GM23338 (cell line): ENCODE data around the gene DYRK1A. TPM values are rescaled to one million over a fixed set of nuclear protein-coding genes. Genes with fewer than 3 reads are reported as not detected.

Experiments
- ATAC-seq: fragments of 200-7000 bp; cut with Tn5 transposase; 3 replicates; pipeline ENCODE4 v1.9.1; 2020
- DNase-seq: peaks from one replicate; pipeline ENCODE4 v3.0.0-alpha.2; 2015; ENCODE audit warnings: low spot score
- H2AFZ ChIP-seq: fragments of 200-600 bp; sonication (generic); 2 replicates; pipeline ENCODE4 v1.8.0; 2016; ENCODE audit warnings: antibody characterized with exemption, mild to moderate bottlenecking, moderate library complexity
- H3F3A ChIP-seq: fragments of 200-600 bp; sonication (generic); replicated peaks from 2 replicates; pipeline ENCODE4 v1.8.0; 2017; ENCODE audit warnings: antibody characterized with exemption, mixed run types, low read depth
- H3K27ac ChIP-seq: fragments of 200-600 bp; sonication (generic); 2 replicates; pipeline ENCODE4 v1.6.1; 2016; ENCODE audit warnings: low read depth
- H3K27me3 ChIP-seq: fragments of 200-600 bp; sonication (generic); 2 replicates; pipeline ENCODE4 v1.8.0; 2016; ENCODE audit warnings: mild to moderate bottlenecking, mixed run types, moderate library complexity; ENCODE audit not compliant: insufficient read depth
- H3K36me3 ChIP-seq: fragments of 200-600 bp; sonication (generic); 2 replicates; pipeline ENCODE4 v1.8.0; 2016; ENCODE audit warnings: mild to moderate bottlenecking; ENCODE audit not compliant: insufficient read depth
- H3K4me1 ChIP-seq: fragments of 200-600 bp; sonication (generic); 2 replicates; pipeline ENCODE4 v1.8.0; 2016; ENCODE audit warnings: mild to moderate bottlenecking, moderate library complexity; ENCODE audit not compliant: insufficient read depth
- H3K4me2 ChIP-seq: fragments of 200-600 bp; sonication (generic); 2 replicates; pipeline ENCODE4 v1.7.1; 2017; ENCODE audit warnings: mixed run types
- H3K4me3 ChIP-seq: fragments of 200-600 bp; sonication (generic); 2 replicates; pipeline ENCODE4 v1.6.1; 2016; ENCODE audit warnings: mixed run types
- H3K79me2 ChIP-seq: fragments of 200-600 bp; sonication (generic); replicated peaks from 2 replicates; pipeline ENCODE4 v1.8.0; 2017; ENCODE audit warnings: mild to moderate bottlenecking; ENCODE audit not compliant: insufficient read depth
- H3K9me2 ChIP-seq: fragments of 200-600 bp; sonication (generic); 2 replicates; pipeline ENCODE4 v1.8.0; 2017; ENCODE audit not compliant: insufficient read depth
- H4K20me1 ChIP-seq: fragments of 200-600 bp; sonication (generic); replicated peaks from 2 replicates; pipeline ENCODE4 v1.8.0; 2017; ENCODE audit warnings: mild to moderate bottlenecking; ENCODE audit not compliant: insufficient read depth
- H3K27ac Mint-ChIP-seq: 2 replicates; pipeline ENCODE4 v1.8.0; 2020; ENCODE audit warnings: inconsistent platforms, mild to moderate bottlenecking, moderate library complexity, mixed read lengths
- H3K27me3 Mint-ChIP-seq: 3 replicates; pipeline ENCODE4 v1.8.0; 2022; ENCODE audit warnings: low read depth, mild to moderate bottlenecking, moderate library complexity, mixed read lengths, inconsistent platforms; ENCODE audit not compliant: insufficient read depth, poor library complexity
- H3K36me3 Mint-ChIP-seq: 3 replicates; pipeline ENCODE4 v1.8.0; 2021; ENCODE audit warnings: low read depth, mild to moderate bottlenecking, inconsistent platforms, moderate library complexity, mixed read lengths
- H3K4me1 Mint-ChIP-seq: 3 replicates; pipeline ENCODE4 v1.8.0; 2020; ENCODE audit warnings: mild to moderate bottlenecking, inconsistent platforms, mixed read lengths
- H3K4me3 Mint-ChIP-seq: 3 replicates; pipeline ENCODE4 v1.8.0; 2021; ENCODE audit warnings: moderate library complexity, mild to moderate bottlenecking, inconsistent platforms, mixed read lengths
- H3K9me3 Mint-ChIP-seq: 3 replicates; pipeline ENCODE4 v1.8.0; 2020; ENCODE audit warnings: moderate library complexity, mild to moderate bottlenecking, inconsistent platforms, mixed read lengths
- CREB1 ChIP-seq: fragments of 250-450 bp; sonication (Bioruptor Pico); IDR thresholded peaks from 2 replicates; pipeline ENCODE4 v1.5.0; 2020; ENCODE audit warnings: low read depth, mild to moderate bottlenecking, moderate library complexity
- NANOG ChIP-seq: IDR thresholded peaks from 2 replicates; pipeline ENCODE4 v1.6.1; 2016; ENCODE audit warnings: antibody characterized with exemption, borderline replicate concordance
- polyA plus RNA-seq: library from polyadenylated mRNA; unstranded; fragments of >200 nt; fragmentation: Nextera tagmentation; extraction: Ambion mirVana; gene quantifications from 2 replicates; pipeline ENCODE4 v1.2.1, GENCODE V29; 2016
- total RNA-seq: library from RNA; depleted of rRNA; stranded (reverse); fragments of >200 nt; shearing (Covaris generic); gene quantifications from 2 replicates; pipeline ENCODE4 v1.2.3, GENCODE V29; 2014
- TF ChIP-seq, protein P1 (sequence below): IDR thresholded peaks from one replicate; pipeline ENCODE4 v1.6.1; 2018; ENCODE audit warnings: antibody characterized with exemption; ENCODE audit not compliant: unreplicated experiment
- TF ChIP-seq, protein P2 (sequence below), 2 experiments: fragments of 200-600 bp in 1 of 2; sonication (generic) in 1 of 2; conservative IDR thresholded peaks; 2 replicates each; pipeline versions ENCODE4 v1.5.1 to v1.6.1; 2016 to 2017; ENCODE audit warnings: antibody characterized with exemption in 2 of 2, low read depth in 2 of 2, mild to moderate bottlenecking in 2 of 2, moderate library complexity in 1 of 2

The DYRK1A gene
- total and polyA plus RNA-seq, 2 experiments from 2014 or later, result 10.3 to 84.7 TPM

DNA sequence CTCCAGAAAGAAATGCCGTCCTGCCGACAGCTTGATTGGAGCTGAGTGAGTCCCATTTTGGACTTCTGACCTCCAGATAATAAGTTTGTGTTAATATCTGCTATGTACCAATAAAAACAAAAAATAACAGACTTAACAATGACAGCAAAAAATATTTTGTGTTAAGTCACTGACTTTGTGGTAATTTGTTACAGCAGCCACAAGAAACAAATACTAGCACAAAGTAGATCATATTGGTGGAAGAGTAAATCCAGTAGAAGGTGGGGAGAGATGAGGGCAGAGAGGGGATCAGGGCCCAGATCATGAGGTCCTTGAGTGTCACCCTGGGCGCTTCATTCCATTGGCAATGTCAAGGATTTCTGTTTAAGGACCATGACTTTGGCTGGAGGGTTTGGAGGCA lies 168.6 kb downstream of the DYRK1A start (continued):
- TF ChIP-seq, protein P1, sequence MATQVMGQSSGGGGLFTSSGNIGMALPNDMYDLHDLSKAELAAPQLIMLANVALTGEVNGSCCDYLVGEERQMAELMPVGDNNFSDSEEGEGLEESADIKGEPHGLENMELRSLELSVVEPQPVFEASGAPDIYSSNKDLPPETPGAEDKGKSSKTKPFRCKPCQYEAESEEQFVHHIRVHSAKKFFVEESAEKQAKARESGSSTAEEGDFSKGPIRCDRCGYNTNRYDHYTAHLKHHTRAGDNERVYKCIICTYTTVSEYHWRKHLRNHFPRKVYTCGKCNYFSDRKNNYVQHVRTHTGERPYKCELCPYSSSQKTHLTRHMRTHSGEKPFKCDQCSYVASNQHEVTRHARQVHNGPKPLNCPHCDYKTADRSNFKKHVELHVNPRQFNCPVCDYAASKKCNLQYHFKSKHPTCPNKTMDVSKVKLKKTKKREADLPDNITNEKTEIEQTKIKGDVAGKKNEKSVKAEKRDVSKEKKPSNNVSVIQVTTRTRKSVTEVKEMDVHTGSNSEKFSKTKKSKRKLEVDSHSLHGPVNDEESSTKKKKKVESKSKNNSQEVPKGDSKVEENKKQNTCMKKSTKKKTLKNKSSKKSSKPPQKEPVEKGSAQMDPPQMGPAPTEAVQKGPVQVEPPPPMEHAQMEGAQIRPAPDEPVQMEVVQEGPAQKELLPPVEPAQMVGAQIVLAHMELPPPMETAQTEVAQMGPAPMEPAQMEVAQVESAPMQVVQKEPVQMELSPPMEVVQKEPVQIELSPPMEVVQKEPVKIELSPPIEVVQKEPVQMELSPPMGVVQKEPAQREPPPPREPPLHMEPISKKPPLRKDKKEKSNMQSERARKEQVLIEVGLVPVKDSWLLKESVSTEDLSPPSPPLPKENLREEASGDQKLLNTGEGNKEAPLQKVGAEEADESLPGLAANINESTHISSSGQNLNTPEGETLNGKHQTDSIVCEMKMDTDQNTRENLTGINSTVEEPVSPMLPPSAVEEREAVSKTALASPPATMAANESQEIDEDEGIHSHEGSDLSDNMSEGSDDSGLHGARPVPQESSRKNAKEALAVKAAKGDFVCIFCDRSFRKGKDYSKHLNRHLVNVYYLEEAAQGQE, result no peak
- TF ChIP-seq NANOG, result no peak

DNA sequence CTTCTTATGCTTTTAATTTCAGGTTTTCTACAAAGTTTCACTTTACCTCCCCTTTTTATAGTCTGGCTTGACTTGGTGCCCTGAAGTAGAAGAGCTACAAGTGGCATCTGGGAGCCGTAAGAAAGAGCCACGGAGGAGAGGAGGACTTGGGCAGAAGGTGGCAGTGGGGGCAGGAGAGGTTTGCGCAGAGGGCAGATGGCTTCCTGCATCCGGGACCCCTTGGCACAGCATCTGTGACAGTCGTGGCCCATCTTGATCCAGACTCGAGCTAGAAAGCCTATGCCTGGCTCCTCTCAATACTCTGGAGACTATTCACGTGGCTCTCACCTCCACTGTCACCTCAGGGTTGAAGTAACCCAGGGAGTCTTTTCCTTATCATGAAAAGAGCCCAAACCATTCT lies 169.1 kb downstream of the DYRK1A start:
- no peaks in the 10 kb centered on the region for H3K4me1 ChIP-seq
- no peak overlapping the region for H3K4me3 ChIP-seq
- TF ChIP-seq, protein P2, sequence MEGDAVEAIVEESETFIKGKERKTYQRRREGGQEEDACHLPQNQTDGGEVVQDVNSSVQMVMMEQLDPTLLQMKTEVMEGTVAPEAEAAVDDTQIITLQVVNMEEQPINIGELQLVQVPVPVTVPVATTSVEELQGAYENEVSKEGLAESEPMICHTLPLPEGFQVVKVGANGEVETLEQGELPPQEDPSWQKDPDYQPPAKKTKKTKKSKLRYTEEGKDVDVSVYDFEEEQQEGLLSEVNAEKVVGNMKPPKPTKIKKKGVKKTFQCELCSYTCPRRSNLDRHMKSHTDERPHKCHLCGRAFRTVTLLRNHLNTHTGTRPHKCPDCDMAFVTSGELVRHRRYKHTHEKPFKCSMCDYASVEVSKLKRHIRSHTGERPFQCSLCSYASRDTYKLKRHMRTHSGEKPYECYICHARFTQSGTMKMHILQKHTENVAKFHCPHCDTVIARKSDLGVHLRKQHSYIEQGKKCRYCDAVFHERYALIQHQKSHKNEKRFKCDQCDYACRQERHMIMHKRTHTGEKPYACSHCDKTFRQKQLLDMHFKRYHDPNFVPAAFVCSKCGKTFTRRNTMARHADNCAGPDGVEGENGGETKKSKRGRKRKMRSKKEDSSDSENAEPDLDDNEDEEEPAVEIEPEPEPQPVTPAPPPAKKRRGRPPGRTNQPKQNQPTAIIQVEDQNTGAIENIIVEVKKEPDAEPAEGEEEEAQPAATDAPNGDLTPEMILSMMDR (conservative IDR thresholded peaks at IDR 0.05; ENCODE audit: low read depth in 2 of 2), result no peak
- TF ChIP-seq CREB1 (CRISPR knock-in tag), result no peak
- TF ChIP-seq, protein P1, result no peak
- H3K27me3 ChIP-seq, result no peaks in the 10 kb centered on the region
- no peaks in the 10 kb centered on the region for H3K9me2 ChIP-seq
- H3K4me3 Mint-ChIP-seq, result no peak overlapping the region
- H3K27ac Mint-ChIP-seq, result no peak overlapping the region
- H3K27ac ChIP-seq, result no peak overlapping the region
- H3K36me3 ChIP-seq, result no peaks in the 10 kb centered on the region
- no peak overlapping the region for H3K4me2 ChIP-seq
- DNase-seq (no peak), ATAC-seq (no peak)
- H3K27me3 Mint-ChIP-seq, result no peaks in the 10 kb centered on the region
- no peaks in the 10 kb centered on the region; the same call in 1 of the 3 replicates for H3K4me1 Mint-ChIP-seq
- H4K20me1 ChIP-seq, result no peaks in the 10 kb centered on the region
- no peaks in the 10 kb centered on the region for H3F3A ChIP-seq
- peaks cover 19% of the 10 kb centered on the region for H3K36me3 Mint-ChIP-seq
- peaks cover 27% of the 10 kb centered on the region for H3K9me3 Mint-ChIP-seq
- H3K79me2 ChIP-seq, result no peaks in the 10 kb centered on the region
- no peak overlapping the region for H2AFZ ChIP-seq
